Lung (tissue), 12 donors: ENCODE results near the gene CNPY2. TPM values are rescaled to one million over a fixed set of nuclear protein-coding genes. Genes with fewer than 3 reads are reported as not detected.
"Not testable (repeated sequence)": the region's sequence is repeated elsewhere in the genome, so short reads cannot be mapped to it uniquely, and the experiment has no call there.

Experiments used
- ATAC-seq: fragments of 200-7000 bp; cut with Tn5 transposase; one replicate; pipeline ENCODE4 v1.9.1; 2020; ENCODE audit warnings: moderate number of reproducible peaks; ENCODE audit not compliant: insufficient read depth, low FRiP score
- DNase-seq, 3 donors: peaks; one replicate each; pipeline ENCODE4 v3.0.0-alpha.2; 2013 to 2017
- H3K27ac ChIP-seq, 2 donors: one replicate each; pipeline ENCODE4 v1.5.1; 2013; ENCODE audit warnings: mild to moderate bottlenecking in 2 of 2, moderate library complexity in 2 of 2, control low read depth in 1 of 2, inconsistent platforms in 1 of 2, low read depth in 1 of 2, low read length in 1 of 2
- H3K27me3 ChIP-seq, 3 donors: one replicate each; pipeline ENCODE4 v1.5.1; 2013; ENCODE audit warnings: low read length in 2 of 3; ENCODE audit not compliant: control insufficient read depth in 3 of 3, insufficient read depth in 3 of 3
- H3K36me3 ChIP-seq, 4 donors: one replicate each; pipeline ENCODE4 v1.5.1; 2013; ENCODE audit warnings: low read length in 4 of 4, mild to moderate bottlenecking in 1 of 4, moderate library complexity in 1 of 4; ENCODE audit not compliant: control insufficient read depth in 4 of 4, insufficient read depth in 4 of 4
- H3K4me1 ChIP-seq, 5 donors: one replicate each; pipeline ENCODE4 v1.5.1; 2013; ENCODE audit warnings: low read length in 5 of 5, mild to moderate bottlenecking in 2 of 5, moderate library complexity in 1 of 5; ENCODE audit not compliant: control insufficient read depth in 5 of 5, insufficient read depth in 5 of 5
- H3K4me3 ChIP-seq: one replicate; pipeline ENCODE4 v1.5.1; 2013; ENCODE audit warnings: mild to moderate bottlenecking, control low read depth, moderate library complexity
- H3K9ac ChIP-seq, 2 donors: one replicate each; pipeline ENCODE4 v1.5.1; 2013; ENCODE audit warnings: low read length in 2 of 2, control low read depth in 1 of 2; ENCODE audit not compliant: insufficient read depth in 1 of 2
- H3K9me3 ChIP-seq, 4 donors: one replicate each; pipeline ENCODE4 v1.5.1; 2013; ENCODE audit warnings: low read length in 3 of 4, mild to moderate bottlenecking in 1 of 4, moderate library complexity in 1 of 4; ENCODE audit not compliant: control insufficient read depth in 4 of 4, insufficient read depth in 3 of 4
- CTCF ChIP-seq: IDR thresholded peaks from 2 replicates; pipeline ENCODE4 v1.5.1; 2012; ENCODE audit warnings: mild to moderate bottlenecking; ENCODE audit errors: control extremely low read depth, extremely low read depth
- WGBS, 2 donors: extraction: QIAGEN DNeasy Blood & Tissue Kit; methylation state at CpG; one replicate each; pipeline ENCODE4 v1.1.7; 2013; 5-methylcytosine and 5-hydroxymethylcytosine counted together
- polyA plus RNA-seq, 2 donors: library from polyadenylated mRNA; stranded (reverse); fragments of 200-250 nt; gene quantifications; one replicate each; pipeline ENCODE4 v1.2.1, GENCODE V29; 2013
- total RNA-seq, 2 donors: library from RNA; depleted of rRNA in 1 of 2; stranded (reverse); fragments of >200 nt in 1 of 2; gene quantifications; one replicate each; pipeline ENCODE4 v1.2.1, GENCODE V29; 2014 to 2021
- donor health status: control.
- donor health status: control.
- donor health status: Bipolar disorder and iron deficiency.
- donor health status: healthy.
- donor health status: DM: yes; HTN: yes; CAD: no.

CNPY2 gene
- total and polyA plus RNA-seq, 4 donors = 38.8 to 153 (median 126) TPM

DNA sequence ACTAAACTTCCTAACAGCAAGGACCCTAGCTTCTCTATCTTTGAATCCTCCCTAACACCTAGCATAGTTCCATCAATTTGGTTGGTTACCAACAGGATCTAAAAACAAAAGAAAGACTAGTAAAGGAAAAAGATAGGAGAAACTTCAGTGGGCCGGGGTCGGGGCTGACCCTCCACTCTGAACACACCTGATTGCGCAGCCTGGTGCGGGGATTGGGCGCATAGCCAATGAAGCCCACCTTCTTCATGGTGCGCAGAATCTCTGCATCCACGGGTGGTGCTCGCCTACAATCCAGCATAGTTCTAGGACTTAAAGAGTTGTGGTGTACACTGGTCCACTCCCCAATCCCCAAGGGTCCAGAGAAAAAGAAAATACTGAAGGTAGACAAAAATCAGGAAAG, 10.3 kb upstream of the CNPY2 start:
- Histone ChIP-seq H3K36me3 (peaks cover 22 to 50% (median 46%) of the 10 kb centered on the region in 4 donors), H3K9ac (no peak overlapping the region), H3K4me3 (no peak overlapping the region), H3K27ac (no peak overlapping the region), H3K27me3 (no peaks in the 10 kb centered on the region), H3K4me1 (no peaks in the 10 kb centered on the region), H3K9me3 (no peaks in the 10 kb centered on the region)
- TF ChIP-seq CTCF = no peak
- no peak for ATAC-seq
- WGBS, 2 donors = 95 to 98% methylated on average over 8 of the region's 8 CpGs
- no peak for DNase-seq

DNA sequence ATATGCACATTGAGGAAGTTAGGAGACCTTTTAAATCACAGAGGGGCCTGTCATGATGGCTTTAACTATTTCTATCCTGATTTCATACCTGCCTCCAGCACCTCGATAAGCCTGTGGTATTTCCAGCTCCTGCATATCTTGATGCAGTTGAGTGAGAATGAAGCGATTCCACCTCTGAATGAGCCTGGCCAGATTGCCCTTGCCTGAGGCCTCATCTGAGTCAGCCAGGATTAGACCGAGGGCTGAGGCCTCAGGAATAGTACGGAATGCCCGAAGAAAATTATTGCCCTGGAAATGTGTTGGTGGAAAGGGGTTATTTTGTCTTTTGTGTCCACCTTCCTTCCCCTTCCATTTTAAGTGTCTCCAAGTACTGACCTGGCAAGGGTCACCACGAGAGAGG, 8.4 kb upstream of the CNPY2 start:
- TF ChIP-seq CTCF = no peak
- H3K4me3 ChIP-seq = no peak overlapping the region
- no peaks in the 10 kb centered on the region for H3K9me3 ChIP-seq
- 95% methylated on average over 6 of the region's 6 CpGs for WGBS, 2 donors
- H3K36me3 ChIP-seq = peaks cover 22 to 58% (median 47%) of the 10 kb centered on the region in 4 donors
- no peak for DNase-seq
- H3K27ac ChIP-seq = no peak overlapping the region
- H3K27me3 ChIP-seq = no peaks in the 10 kb centered on the region
- no peaks in the 10 kb centered on the region for H3K4me1 ChIP-seq
- ATAC-seq = no peak
- H3K9ac ChIP-seq = no peak overlapping the region

DNA sequence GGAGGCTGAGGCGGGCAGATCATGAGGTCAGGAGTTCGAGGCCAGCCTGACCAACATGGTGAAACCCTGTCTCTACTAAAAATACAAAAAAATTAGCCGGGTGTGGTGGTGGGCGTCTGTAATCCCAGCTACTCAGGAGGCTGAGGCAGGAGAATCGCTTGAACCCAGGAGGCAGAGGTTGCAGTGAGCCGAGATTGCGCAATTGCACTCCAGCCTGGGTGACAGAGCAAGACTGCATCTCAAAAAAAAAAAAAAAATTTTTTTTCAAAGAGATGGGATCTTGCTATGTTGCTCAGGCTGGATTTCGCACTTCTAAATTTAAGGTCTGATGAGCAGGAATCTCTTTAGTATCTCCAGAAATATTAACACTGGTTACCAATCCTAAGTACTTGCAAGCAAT, 5.8 kb upstream of the CNPY2 start:
- not testable (repeated sequence) for H3K27me3 ChIP-seq, H3K9ac ChIP-seq, H3K9me3 ChIP-seq, H3K4me3 ChIP-seq, H3K27ac ChIP-seq, DNase-seq, ATAC-seq, H3K4me1 ChIP-seq
- peaks cover 15 to 57% (median 39%) of the 10 kb centered on the region in 4 donors for H3K36me3 ChIP-seq
- 95% methylated on average over 7 to 8 of the region's 8 CpGs for WGBS, 2 donors

DNA sequence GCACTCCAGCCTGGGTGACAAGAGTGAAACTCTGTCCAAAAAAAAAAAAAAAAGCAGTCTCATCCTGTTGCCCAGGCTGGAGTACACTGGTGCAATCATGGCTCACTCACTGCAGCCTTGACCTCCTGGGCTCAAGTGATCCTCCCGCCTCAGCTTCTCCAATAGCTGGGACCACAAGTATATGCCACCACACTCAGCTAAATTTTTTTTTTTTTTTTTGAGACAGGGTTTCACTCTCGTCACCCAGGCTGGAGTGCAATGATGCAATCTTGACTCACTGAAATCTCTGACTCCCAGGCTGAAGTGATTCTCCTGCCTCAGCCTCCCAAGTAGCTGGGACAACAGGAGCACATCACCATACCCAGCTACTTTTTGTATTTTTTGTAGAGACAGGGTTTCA, 5.2 kb upstream of the CNPY2 start:
- H3K9me3 ChIP-seq = no peaks in the 10 kb centered on the region
- ATAC-seq (no peak), DNase-seq (no peak)
- H3K9ac ChIP-seq = no peak overlapping the region
- no peak for TF ChIP-seq CTCF
- no peaks in the 10 kb centered on the region for H3K27me3 ChIP-seq
- peaks cover 14 to 52% (median 37%) of the 10 kb centered on the region in 4 donors for H3K36me3 ChIP-seq
- no peak overlapping the region for H3K27ac ChIP-seq
- no peak overlapping the region for H3K4me3 ChIP-seq
- 50 to 72% methylated on average over 2 of the region's 2 CpGs for WGBS, 2 donors
- peaks cover 0 to 7% (median 0%) of the 10 kb centered on the region in 5 donors for H3K4me1 ChIP-seq
